Activated B cell treated with CpG ODN at 0.5 μM for 24 hours (primary cell): ENCODE results near the gene ABR. TPM values are rescaled to one million over a fixed set of nuclear protein-coding genes. Genes with fewer than 3 reads are reported as not detected.

Source experiments
- ATAC-seq: fragments of 200-7000 bp; cut with Tn5 transposase; one replicate; pipeline ENCODE4 v1.10.0; 2021; ENCODE audit warnings: low read depth, mild to moderate bottlenecking, moderate library complexity
- CTCF ChIA-PET: fragments of 350-600 bp; sonication (Branson Sonifier 250); formaldehyde crosslinking; loops from one replicate; lab custom pipeline; 2021; ENCODE audit warnings: antibody characterized with exemption; lab: Charles Lee
- POLR2A ChIA-PET: fragments of 350-600 bp; sonication (Branson Sonifier 250); formaldehyde crosslinking; loops from one replicate; lab custom pipeline; 2021; ENCODE audit warnings: antibody characterized with exemption; lab: Charles Lee
- DNase-seq: peaks from one replicate; pipeline ENCODE4 v3.0.0; 2022
- H3K27ac Mint-ChIP-seq: one replicate; pipeline ENCODE4 v1.8.0; 2020; ENCODE audit warnings: mixed read lengths
- H3K27me3 Mint-ChIP-seq: one replicate; pipeline ENCODE4 v1.8.0; 2021; ENCODE audit warnings: mixed read lengths
- H3K36me3 Mint-ChIP-seq: one replicate; pipeline ENCODE4 v1.8.0; 2021; ENCODE audit warnings: low read depth, mixed read lengths
- H3K4me1 Mint-ChIP-seq: one replicate; pipeline ENCODE4 v1.8.0; 2021; ENCODE audit warnings: mixed read lengths
- H3K4me3 Mint-ChIP-seq: one replicate; pipeline ENCODE4 v1.8.0; 2020; ENCODE audit warnings: mild to moderate bottlenecking, mixed read lengths
- H3K9me3 Mint-ChIP-seq: one replicate; pipeline ENCODE4 v1.8.0; 2020; ENCODE audit warnings: mixed read lengths
- intact Hi-C: fragments of 100-400 bp; cut with micrococcal nuclease; formaldehyde crosslinking; loops from one replicate; pipeline ENCODE4 v1.15.1; 2024
- total RNA-seq: library from RNA; stranded (reverse); gene quantifications from 2 replicates; pipeline ENCODE4 v1.2.3, GENCODE V29; 2022
- TF ChIP-seq, protein P1 (sequence below): fragments of 200-600 bp; IDR thresholded peaks from one replicate; pipeline ENCODE4 v1.8.0; 2022; ENCODE audit warnings: antibody characterized with exemption, mild to moderate bottlenecking

The ABR gene
- total RNA-seq, 1 donor from 2014 or later: 150 TPM

DNA sequence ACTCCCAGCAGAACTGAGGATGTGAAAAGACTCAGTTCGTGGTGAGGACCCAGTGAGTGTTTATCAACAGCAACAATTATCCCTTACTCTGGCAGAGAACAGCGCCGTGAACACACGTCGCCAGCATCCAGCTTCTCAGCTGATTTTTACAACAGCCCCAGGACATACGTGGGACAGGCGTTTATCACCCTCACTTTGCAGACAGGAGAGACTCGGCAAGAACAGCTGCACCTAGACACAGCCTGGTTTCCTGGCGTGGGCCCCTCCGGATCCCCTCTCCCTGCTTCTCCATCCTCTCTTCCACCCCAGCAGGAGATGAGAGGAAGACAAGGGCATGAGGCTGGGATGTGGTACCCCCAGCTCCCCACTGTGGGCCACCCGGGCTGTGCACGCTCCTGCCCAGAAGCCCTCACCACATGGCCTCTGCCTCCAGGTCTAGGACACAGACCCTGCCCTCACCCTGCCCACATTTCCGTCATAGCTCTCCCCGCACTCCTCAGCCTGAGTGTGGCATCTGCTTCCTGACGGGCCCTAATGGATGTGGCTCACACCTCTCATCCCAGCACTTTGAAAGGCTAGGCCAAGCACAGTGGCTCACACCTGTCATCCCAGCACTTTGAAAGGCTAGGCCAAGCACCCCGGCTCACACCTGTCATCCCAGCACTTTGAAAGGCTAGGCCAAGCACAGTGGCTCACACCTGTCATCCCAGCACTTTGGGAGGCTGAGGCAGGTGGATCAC, 17.5 kb downstream of the ABR start:
- Mint-ChIP-seq H3K36me3 (peaks cover 9% of the 10 kb centered on the region), H3K4me3 (no peak overlapping the region), H3K27ac (no peak overlapping the region), H3K4me1 (peaks cover 16% of the 10 kb centered on the region), H3K9me3 (no peaks in the 10 kb centered on the region), H3K27me3 (no peaks in the 10 kb centered on the region)
- TF ChIP-seq, protein P1, sequence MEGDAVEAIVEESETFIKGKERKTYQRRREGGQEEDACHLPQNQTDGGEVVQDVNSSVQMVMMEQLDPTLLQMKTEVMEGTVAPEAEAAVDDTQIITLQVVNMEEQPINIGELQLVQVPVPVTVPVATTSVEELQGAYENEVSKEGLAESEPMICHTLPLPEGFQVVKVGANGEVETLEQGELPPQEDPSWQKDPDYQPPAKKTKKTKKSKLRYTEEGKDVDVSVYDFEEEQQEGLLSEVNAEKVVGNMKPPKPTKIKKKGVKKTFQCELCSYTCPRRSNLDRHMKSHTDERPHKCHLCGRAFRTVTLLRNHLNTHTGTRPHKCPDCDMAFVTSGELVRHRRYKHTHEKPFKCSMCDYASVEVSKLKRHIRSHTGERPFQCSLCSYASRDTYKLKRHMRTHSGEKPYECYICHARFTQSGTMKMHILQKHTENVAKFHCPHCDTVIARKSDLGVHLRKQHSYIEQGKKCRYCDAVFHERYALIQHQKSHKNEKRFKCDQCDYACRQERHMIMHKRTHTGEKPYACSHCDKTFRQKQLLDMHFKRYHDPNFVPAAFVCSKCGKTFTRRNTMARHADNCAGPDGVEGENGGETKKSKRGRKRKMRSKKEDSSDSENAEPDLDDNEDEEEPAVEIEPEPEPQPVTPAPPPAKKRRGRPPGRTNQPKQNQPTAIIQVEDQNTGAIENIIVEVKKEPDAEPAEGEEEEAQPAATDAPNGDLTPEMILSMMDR: no peak
- DNase-seq (no peak), ATAC-seq (no peak)
- intact Hi-C loops: no loop called here
- CTCF ChIA-PET: no interaction called here
- POLR2A ChIA-PET: interaction anchor here (0.9 kb wide), 1 partner anchor 15 kb away, joined by 3 read pairs; no protein-coding TSS in a partner anchor

DNA sequence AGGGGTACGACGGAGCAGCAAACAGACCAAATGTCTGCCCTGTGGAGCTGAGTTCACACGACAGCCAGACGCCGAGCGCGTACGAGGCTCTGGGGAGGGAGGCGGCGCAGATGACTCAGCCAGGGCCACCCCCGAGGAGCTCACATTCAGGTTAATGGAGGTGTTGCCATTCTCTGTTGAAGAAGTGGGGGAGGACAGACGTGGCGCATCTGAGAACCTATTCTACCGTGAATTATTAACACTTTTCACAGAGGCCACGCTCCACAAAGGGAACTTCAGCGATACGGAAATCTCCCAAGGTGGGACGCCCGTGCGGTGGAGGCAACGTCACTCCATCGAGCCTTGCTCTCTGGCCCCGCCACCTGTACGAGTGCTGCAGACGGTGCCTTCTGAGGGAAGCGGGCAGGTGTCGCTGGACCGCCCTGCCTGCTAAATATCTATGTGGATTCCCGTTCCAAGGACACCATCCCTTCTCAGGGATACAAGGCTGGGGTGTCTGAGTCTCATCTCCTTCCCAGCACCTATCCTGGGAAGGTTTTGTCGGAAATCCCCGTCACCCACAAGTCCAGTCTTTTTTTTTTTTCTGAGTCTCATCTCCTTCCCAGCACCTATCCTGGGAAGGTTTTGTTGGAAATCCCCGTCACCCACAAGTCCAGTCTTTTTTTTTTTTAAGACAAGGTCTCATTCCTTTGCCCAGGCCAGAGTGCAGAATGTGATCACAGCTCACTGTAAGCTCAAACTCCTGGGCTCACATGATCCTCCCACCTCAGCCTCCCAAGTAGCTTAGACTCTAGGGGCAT, 19.0 kb downstream of the ABR start:
- peaks cover 11% of the 10 kb centered on the region for H3K36me3 Mint-ChIP-seq
- ATAC-seq: no peak
- CTCF ChIA-PET: no interaction called here
- peaks cover 15% of the 10 kb centered on the region for H3K4me1 Mint-ChIP-seq
- H3K4me3 Mint-ChIP-seq: no peak overlapping the region
- no peak overlapping the region for H3K27ac Mint-ChIP-seq
- intact Hi-C loops: no loop called here
- POLR2A ChIA-PET: no interaction called here
- no peak for DNase-seq
- H3K9me3 Mint-ChIP-seq: no peaks in the 10 kb centered on the region
- TF ChIP-seq, protein P1: no peak
- no peaks in the 10 kb centered on the region for H3K27me3 Mint-ChIP-seq

DNA sequence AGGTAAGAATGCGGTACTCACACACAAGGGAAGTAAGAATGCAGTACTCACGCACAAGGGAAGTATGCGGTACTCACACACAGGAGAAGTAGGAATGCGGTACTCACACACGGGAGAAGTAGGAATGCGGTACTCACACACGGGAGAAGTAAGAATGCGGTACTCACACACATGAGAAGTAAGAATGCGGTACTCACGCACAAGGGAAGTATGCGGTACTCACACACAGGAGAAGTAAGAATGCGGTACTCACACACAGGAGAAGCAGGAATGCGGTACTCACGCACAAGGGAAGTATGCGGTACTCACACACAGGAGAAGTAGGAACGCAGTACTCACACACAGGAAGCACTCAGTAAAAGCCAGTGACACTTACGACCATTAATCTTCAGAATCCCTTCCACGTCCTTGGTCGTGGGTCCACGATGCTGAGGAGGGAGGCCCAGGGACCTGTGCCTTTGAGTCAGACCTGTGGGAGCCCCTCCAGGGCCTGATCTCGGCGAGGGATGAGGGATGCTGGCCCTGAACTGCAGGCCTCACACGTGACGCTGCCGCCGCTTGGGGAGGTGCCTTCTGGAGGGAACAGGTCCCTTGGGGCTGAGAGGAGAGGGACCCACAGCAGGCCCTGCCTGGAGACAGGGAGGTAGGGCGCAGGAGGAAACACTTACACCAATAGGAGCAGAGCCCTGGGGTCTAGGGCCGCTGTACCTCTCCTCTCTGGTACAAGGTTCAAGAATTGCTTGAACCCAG, 20.2 kb downstream of the ABR start:
- ChIA-PET CTCF (no interaction called here), POLR2A (no interaction called here)
- H3K36me3 Mint-ChIP-seq: peaks cover 11% of the 10 kb centered on the region
- H3K27ac Mint-ChIP-seq: no peak overlapping the region
- DNase-seq: no peak
- no peaks in the 10 kb centered on the region for H3K9me3 Mint-ChIP-seq
- TF ChIP-seq, protein P1: no peak
- no peaks in the 10 kb centered on the region for H3K27me3 Mint-ChIP-seq
- intact Hi-C loops: no loop called here
- H3K4me3 Mint-ChIP-seq: no peak overlapping the region
- no peak for ATAC-seq
- H3K4me1 Mint-ChIP-seq: peaks cover 8% of the 10 kb centered on the region

DNA sequence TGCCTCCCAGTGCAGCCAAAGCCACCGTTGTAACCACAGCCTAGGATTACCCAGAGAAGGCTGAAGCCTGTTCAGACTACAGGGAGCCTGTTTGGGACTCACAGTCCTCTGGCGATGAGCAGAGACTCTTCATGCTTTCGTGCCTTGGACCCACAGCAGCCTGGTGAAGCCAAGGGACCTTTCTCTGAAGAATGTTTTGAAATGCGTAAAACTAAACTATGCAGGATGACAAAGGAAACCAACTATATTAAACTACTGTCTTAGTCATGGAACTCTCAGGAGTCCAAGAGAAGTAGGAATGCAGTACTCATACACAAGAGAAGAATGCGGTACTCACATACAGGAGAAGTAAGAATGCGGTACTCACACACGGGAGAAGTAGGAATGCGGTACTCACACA, 20.9 kb downstream of the ABR start:
- TF ChIP-seq, protein P1: no peak
- ATAC-seq (no peak), DNase-seq (no peak)
- Mint-ChIP-seq H3K9me3 (no peaks in the 10 kb centered on the region), H3K36me3 (peaks cover 11% of the 10 kb centered on the region), H3K4me1 (peaks cover 7% of the 10 kb centered on the region), H3K4me3 (no peak overlapping the region), H3K27me3 (no peaks in the 10 kb centered on the region), H3K27ac (no peak overlapping the region)
- ChIA-PET CTCF (no interaction called here), POLR2A (no interaction called here)
- intact Hi-C loops: no loop called here

DNA sequence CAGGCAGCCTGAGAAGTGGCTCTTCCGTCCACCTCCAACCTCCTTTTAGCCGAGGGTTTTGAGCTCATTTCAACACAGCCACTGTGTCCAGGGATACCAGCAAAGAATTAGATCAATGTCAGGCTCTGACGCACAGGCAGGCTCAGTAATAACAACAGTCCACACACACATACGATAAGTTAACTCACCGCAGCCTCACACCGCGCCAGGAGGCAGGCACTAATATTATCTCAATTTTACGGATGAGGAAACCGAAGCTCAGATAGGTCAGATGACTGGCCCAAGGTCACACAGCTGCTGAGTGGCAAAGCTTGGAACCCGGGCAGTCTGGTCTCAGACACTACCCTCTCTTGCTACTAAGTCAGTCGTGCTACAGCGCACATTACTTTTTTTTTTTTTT, 22.9 kb downstream of the ABR start:
- Mint-ChIP-seq H3K4me1 (peaks cover 7% of the 10 kb centered on the region), H3K27ac (no peak overlapping the region), H3K27me3 (no peaks in the 10 kb centered on the region), H3K9me3 (no peaks in the 10 kb centered on the region), H3K36me3 (peaks cover 11% of the 10 kb centered on the region), H3K4me3 (no peak overlapping the region)
- TF ChIP-seq, protein P1: no peak
- ATAC-seq (no peak), DNase-seq (no peak)
- ChIA-PET CTCF (no interaction called here), POLR2A (no interaction called here)
- intact Hi-C loops: no loop called here
